BJ (cell line): ENCODE results near the gene DNAJC4. TPM values are rescaled to one million over a fixed set of nuclear protein-coding genes. Genes with fewer than 3 reads are reported as not detected.

Experiments
- CTCF ChIA-PET: fragments of 350-600 bp; formaldehyde crosslinking; extraction: SDS; loops from one replicate; lab custom pipeline; 2021; ENCODE audit warnings: antibody characterized with exemption, inconsistent platforms; lab: Yijun Ruan, JAX
- POLR2A ChIA-PET: fragments of 300-600 bp; sonication (Branson Sonifier 250); formaldehyde crosslinking; extraction: SDS; loops from one replicate; lab custom pipeline; 2021; ENCODE audit warnings: antibody characterized with exemption; lab: Charles Lee
- DNase-seq: peaks from one replicate; pipeline ENCODE4 v3.0.0-alpha.2; 2011; ENCODE audit warnings: low read depth
- H3K27me3 ChIP-seq: 2 replicates; pipeline ENCODE4 v1.6.0; 2011; ENCODE audit warnings: low read length; ENCODE audit not compliant: control insufficient read depth, insufficient read depth
- H3K36me3 ChIP-seq: 2 replicates; pipeline ENCODE4 v1.5.1; 2011; ENCODE audit warnings: low read length; ENCODE audit not compliant: control insufficient read depth, insufficient read depth
- H3K4me3 ChIP-seq: 2 replicates; pipeline ENCODE4 v1.5.1; 2011; ENCODE audit warnings: low read depth, mild to moderate bottlenecking, control low read depth, low read length
- CTCF ChIP-seq: IDR thresholded peaks from 2 replicates; pipeline ENCODE4 v1.5.1; 2011; ENCODE audit warnings: low read depth, mild to moderate bottlenecking, control low read depth, inconsistent platforms, low read length, moderate library complexity; ENCODE audit not compliant: insufficient read depth
- polyA plus RNA-seq: library from polyadenylated mRNA; depleted of rRNA; stranded (reverse); fragments of >200 nt; gene quantifications from 2 replicates; pipeline ENCODE4 v1.2.3, GENCODE V29; 2011

Gene DNAJC4
- polyA plus RNA-seq, 1 experiment = 42.1 TPM

GRCh38 chr11:64255135-64256128, 25.1 kb downstream of the DNAJC4 start:
- Histone ChIP-seq H3K36me3 (peaks cover 28% of the 10 kb centered on the region), H3K4me3 (no peak overlapping the region), H3K27me3 (no peaks in the 10 kb centered on the region)
- no peak for DNase-seq
- no peak for TF ChIP-seq CTCF
- POLR2A ChIA-PET = no interaction called here
- CTCF ChIA-PET = interaction anchor here (0.7 to 2.2 kb wide), 5 partner anchors 8 to 49 kb away, joined by 3 to 11 read pairs (median 5); partner anchors contain the start of gene ESRRA

- TF ChIP-seq CTCF = no peak
- Histone ChIP-seq H3K36me3 (peaks cover 29% of the 10 kb centered on the region), H3K27me3 (no peaks in the 10 kb centered on the region), H3K4me3 (no peak overlapping the region)
- CTCF ChIA-PET = interaction anchor here (1.6 to 2.0 kb wide), 2 partner anchors 12 to 27 kb away, joined by 4 to 7 read pairs; no protein-coding TSS in a partner anchor
- POLR2A ChIA-PET = interaction anchor here (0.6 kb wide), 1 partner anchor 13 kb away, joined by 3 read pairs; no protein-coding TSS in a partner anchor
- DNase-seq = no peak
Measured at GRCh38 chr11:64256300-64256699, 26.0 kb downstream of the DNAJC4 start.

GRCh38 chr11:64258356-64258755, 28.0 kb downstream of the DNAJC4 start:
- no peak for TF ChIP-seq CTCF
- no peak overlapping the region for H3K4me3 ChIP-seq
- H3K36me3 ChIP-seq = peaks cover 41% of the 10 kb centered on the region
- H3K27me3 ChIP-seq = no peaks in the 10 kb centered on the region
- CTCF ChIA-PET = interaction anchor here (1.2 to 2.0 kb wide), 2 partner anchors 9 to 10 kb away, joined by 5 to 7 read pairs; no protein-coding TSS in a partner anchor
- POLR2A ChIA-PET = no interaction called here
- no peak for DNase-seq

GRCh38 chr11:64258946-64259532, 28.7 kb downstream of the DNAJC4 start:
- POLR2A ChIA-PET = no interaction called here

More at GRCh38 chr11:64258946-64259532, 28.7 kb downstream of the DNAJC4 start:
- H3K4me3 ChIP-seq = no peak overlapping the region
- no peaks in the 10 kb centered on the region for H3K27me3 ChIP-seq
- CTCF ChIA-PET = interaction anchor here (0.8 kb wide), 1 partner anchor 45 kb away, joined by 3 read pairs; no protein-coding TSS in a partner anchor
- TF ChIP-seq CTCF = no peak
- no peak for DNase-seq
- peaks cover 47% of the 10 kb centered on the region for H3K36me3 ChIP-seq
